ENCODE measurements around the gene ELMO3. TPM values are rescaled to one million over a fixed set of nuclear protein-coding genes. Genes with fewer than 3 reads are reported as not detected.

The ELMO3 gene
- total and polyA plus RNA-seq, 2 of the 13 experiments (the other 11 are each of a cell fraction or from before 2014, with no cell fraction given) = 2.6 to 4.0 TPM

DNA sequence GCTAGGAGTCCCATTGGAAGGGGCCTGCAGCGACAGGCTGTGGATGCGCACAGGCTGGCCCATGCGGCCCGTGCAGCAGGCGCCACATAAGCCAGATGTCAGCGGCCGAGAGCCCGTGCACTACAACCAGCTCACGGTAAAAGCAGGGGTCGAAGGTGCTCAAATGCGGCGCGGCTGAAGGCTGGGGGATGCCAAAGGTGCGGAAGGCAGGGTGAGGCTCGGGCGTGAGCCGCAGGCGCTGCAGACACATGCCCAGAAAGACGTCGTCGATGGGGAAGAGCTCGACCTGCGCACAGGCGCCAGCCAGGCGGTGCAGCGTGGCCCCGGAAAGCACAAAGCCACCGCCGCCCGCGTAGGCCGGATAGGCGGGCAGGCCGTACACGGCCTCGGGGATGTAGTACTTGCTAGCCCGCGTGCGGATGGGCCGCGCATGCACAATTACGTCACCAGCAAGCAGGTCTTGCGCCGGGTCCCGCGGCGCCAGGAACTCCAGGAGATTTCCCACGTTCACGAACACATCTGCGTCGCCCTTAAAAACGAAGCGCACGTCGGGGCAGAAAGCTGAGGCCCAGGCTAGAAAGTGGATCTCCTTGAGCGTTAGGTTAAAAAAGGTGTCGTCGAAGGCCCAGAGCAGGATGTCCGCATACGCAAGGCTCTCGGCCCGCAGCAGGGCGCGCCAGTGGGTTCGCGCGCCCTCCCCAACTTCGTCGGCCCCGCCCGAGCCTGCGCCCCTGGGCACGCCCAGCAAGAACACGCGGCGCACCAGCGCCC is 49.5 kb upstream of the ELMO3 start (continued):
- TF ChIP-seq, protein P1, sequence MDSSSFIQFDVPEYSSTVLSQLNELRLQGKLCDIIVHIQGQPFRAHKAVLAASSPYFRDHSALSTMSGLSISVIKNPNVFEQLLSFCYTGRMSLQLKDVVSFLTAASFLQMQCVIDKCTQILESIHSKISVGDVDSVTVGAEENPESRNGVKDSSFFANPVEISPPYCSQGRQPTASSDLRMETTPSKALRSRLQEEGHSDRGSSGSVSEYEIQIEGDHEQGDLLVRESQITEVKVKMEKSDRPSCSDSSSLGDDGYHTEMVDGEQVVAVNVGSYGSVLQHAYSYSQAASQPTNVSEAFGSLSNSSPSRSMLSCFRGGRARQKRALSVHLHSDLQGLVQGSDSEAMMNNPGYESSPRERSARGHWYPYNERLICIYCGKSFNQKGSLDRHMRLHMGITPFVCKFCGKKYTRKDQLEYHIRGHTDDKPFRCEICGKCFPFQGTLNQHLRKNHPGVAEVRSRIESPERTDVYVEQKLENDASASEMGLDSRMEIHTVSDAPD (CRISPR knock-in tag; IDR thresholded peaks at IDR 0.05) = no peak
- TF ChIP-seq HOXA5 (CRISPR knock-in tag; IDR thresholded peaks at IDR 0.05) (peak; percentile 28; the same call in 1 of the 2 replicates), RAD21 (CRISPR knock-in tag; IDR thresholded peaks at IDR 0.05) (0 out of 2 replicates have a peak, but pooled peaks have one; percentile 3), ZNF501 (CRISPR knock-in tag; IDR thresholded peaks at IDR 0.05) (peak; percentile 72), ZNF761 (CRISPR knock-in tag; conservative IDR thresholded peaks at IDR 0.05) (no peak), DZIP1 (CRISPR knock-in tag; IDR thresholded peaks at IDR 0.05) (no peak), GZF1 (CRISPR knock-in tag; IDR thresholded peaks at IDR 0.05) (0 out of 2 replicates have a peak, but pooled peaks have one; percentile 30), ZNF224 (CRISPR knock-in tag; IDR thresholded peaks at IDR 0.05) (no peak), TARDBP (CRISPR knock-in tag; IDR thresholded peaks at IDR 0.05) (0 out of 2 replicates have a peak, but pooled peaks have one; percentile 25), SRF (IDR thresholded peaks at IDR 0.05; ENCODE audit: low read depth, low read length) (no peak), ETV6 (CRISPR knock-in tag; conservative IDR thresholded peaks at IDR 0.05) (no peak), RBAK (CRISPR knock-in tag; IDR thresholded peaks at IDR 0.05) (no peak), SP4 (CRISPR knock-in tag; IDR thresholded peaks at IDR 0.05) (0 out of 2 replicates have a peak, but pooled peaks have one; percentile 60)
- TF ChIP-seq, protein P2, sequence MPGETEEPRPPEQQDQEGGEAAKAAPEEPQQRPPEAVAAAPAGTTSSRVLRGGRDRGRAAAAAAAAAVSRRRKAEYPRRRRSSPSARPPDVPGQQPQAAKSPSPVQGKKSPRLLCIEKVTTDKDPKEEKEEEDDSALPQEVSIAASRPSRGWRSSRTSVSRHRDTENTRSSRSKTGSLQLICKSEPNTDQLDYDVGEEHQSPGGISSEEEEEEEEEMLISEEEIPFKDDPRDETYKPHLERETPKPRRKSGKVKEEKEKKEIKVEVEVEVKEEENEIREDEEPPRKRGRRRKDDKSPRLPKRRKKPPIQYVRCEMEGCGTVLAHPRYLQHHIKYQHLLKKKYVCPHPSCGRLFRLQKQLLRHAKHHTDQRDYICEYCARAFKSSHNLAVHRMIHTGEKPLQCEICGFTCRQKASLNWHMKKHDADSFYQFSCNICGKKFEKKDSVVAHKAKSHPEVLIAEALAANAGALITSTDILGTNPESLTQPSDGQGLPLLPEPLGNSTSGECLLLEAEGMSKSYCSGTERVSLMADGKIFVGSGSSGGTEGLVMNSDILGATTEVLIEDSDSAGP (CRISPR knock-in tag; IDR thresholded peaks at IDR 0.05; ENCODE audit: borderline replicate concordance) = peak; percentile 62
- TF ChIP-seq, protein P3, sequence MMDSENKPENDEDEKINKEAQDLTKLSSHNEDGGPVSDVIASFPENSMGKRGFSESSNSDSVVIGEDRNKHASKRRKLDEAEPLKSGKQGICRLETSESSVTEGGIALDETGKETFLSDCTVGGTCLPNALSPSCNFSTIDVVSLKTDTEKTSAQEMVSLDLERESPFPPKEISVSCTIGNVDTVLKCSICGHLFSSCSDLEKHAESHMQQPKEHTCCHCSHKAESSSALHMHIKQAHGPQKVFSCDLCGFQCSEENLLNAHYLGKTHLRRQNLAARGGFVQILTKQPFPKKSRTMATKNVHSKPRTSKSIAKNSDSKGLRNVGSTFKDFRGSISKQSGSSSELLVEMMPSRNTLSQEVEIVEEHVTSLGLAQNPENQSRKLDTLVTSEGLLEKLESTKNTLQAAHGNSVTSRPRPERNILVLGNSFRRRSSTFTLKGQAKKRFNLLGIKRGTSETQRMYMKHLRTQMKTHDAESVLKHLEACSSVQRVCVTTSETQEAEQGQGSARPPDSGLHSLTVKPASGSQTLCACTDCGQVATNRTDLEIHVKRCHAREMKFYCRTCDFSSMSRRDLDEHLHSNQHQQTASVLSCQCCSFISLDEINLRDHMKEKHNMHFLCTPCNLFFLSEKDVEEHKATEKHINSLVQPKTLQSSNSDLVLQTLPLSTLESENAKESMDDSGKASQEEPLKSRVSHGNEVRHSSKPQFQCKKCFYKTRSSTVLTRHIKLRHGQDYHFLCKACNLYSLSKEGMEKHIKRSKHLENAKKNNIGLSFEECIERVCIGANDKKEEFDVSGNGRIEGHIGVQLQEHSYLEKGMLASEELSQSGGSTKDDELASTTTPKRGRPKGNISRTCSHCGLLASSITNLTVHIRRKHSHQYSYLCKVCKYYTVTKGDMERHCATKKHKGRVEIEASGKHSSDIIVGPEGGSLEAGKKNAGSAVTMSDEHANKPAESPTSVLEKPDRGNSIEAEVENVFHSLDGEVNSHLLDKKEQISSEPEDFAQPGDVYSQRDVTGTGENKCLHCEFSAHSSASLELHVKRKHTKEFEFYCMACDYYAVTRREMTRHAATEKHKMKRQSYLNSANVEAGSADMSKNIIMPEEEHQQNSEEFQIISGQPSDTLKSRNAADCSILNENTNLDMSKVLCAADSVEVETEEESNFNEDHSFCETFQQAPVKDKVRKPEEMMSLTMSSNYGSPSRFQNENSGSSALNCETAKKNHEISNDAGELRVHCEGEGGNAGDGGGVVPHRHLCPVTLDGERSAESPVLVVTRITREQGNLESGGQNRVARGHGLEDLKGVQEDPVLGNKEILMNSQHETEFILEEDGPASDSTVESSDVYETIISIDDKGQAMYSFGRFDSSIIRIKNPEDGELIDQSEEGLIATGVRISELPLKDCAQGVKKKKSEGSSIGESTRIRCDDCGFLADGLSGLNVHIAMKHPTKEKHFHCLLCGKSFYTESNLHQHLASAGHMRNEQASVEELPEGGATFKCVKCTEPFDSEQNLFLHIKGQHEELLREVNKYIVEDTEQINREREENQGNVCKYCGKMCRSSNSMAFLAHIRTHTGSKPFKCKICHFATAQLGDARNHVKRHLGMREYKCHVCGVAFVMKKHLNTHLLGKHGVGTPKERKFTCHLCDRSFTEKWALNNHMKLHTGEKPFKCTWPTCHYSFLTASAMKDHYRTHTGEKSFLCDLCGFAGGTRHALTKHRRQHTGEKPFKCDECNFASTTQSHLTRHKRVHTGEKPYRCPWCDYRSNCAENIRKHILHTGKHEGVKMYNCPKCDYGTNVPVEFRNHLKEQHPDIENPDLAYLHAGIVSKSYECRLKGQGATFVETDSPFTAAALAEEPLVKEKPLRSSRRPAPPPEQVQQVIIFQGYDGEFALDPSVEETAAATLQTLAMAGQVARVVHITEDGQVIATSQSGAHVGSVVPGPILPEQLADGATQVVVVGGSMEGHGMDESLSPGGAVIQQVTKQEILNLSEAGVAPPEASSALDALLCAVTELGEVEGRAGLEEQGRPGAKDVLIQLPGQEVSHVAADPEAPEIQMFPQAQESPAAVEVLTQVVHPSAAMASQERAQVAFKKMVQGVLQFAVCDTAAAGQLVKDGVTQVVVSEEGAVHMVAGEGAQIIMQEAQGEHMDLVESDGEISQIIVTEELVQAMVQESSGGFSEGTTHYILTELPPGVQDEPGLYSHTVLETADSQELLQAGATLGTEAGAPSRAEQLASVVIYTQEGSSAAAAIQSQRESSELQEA (CRISPR knock-in tag; IDR thresholded peaks at IDR 0.05; ENCODE audit: not compliant biosample characterization) = peak; percentile 46

Data from HepG2 (cell line).